HepG2 (cell line): Measurements from ENCODE around the gene YIF1A. TPM values are rescaled to one million over a fixed set of nuclear protein-coding genes. Genes with fewer than 3 reads are reported as not detected.
A peak's percentile ranks its signal among the peaks of the same experiment; 100 is the strongest.

Source experiments
- CCAR2 ChIP-seq: fragments of 200-400 bp; formaldehyde crosslinking; optimal IDR thresholded peaks from 2 replicates; pipeline ENCODE3; 2018; ENCODE audit warnings: low read depth, mild to moderate bottlenecking, low read length, moderate library complexity
- CEBPB ChIP-seq: IDR thresholded peaks from 2 replicates; pipeline ENCODE4 v1.6.1; 2011; ENCODE audit warnings: low read depth, low read length, improper control_type of control experiment, borderline replicate concordance
- CREB1 ChIP-seq, 2 experiments: fragments of 450-650 bp in 1 of 2; IDR thresholded peaks; 2 replicates each; pipeline ENCODE4 v1.6.1; 2016 to 2017; ENCODE audit warnings: control low read depth in 1 of 2, mild to moderate bottlenecking in 1 of 2, missing compliant biosample characterization in 1 of 2, missing genetic modification characterization in 1 of 2
- EED ChIP-seq: sonication (generic); formaldehyde crosslinking; IDR thresholded peaks from 2 replicates; pipeline ENCODE4 v1.5.0; 2020; ENCODE audit warnings: mild to moderate bottlenecking, missing genetic modification reagents
- EP300 ChIP-seq, 3 experiments: sonication (generic) in 1 of 3; formaldehyde crosslinking in 1 of 3; IDR thresholded peaks; 2 replicates each; pipeline versions ENCODE4 v1.5.1 to v1.6.1; 2011 to 2020; ENCODE audit warnings: low read depth in 2 of 3, low read length in 2 of 3, borderline replicate concordance in 1 of 3, improper control_type of control experiment in 1 of 3, mild to moderate bottlenecking in 1 of 3, missing genetic modification reagents in 1 of 3, moderate library complexity in 1 of 3
- ETV5 ChIP-seq: IDR thresholded peaks from 2 replicates; pipeline ENCODE4 v1.6.1; 2018; ENCODE audit warnings: missing biosample characterization, missing genetic modification reagents, inconsistent platforms, borderline replicate concordance
- FOSL2 ChIP-seq: sonication (generic); formaldehyde crosslinking; IDR thresholded peaks from 2 replicates; pipeline ENCODE4 v1.4.0; 2020; ENCODE audit warnings: missing genetic modification reagents
- FOXJ3 ChIP-seq: sonication (generic); formaldehyde crosslinking; IDR thresholded peaks from 2 replicates; pipeline ENCODE4 v1.4.0; 2020; ENCODE audit warnings: missing genetic modification reagents, mild to moderate bottlenecking, borderline replicate concordance
- FOXO1 ChIP-seq: sonication (generic); formaldehyde crosslinking; IDR thresholded peaks from 2 replicates; pipeline ENCODE4 v1.4.0; 2020; ENCODE audit warnings: missing genetic modification reagents
- HDAC6 ChIP-seq: fragments of 200-600 bp; sonication (generic); IDR thresholded peaks from 2 replicates; pipeline ENCODE4 v1.7.0; 2017; ENCODE audit warnings: mild to moderate bottlenecking, antibody characterized with exemption, low read length, low read depth
- KLF9 ChIP-seq: IDR thresholded peaks from 2 replicates; pipeline ENCODE4 v1.6.1; 2016; ENCODE audit warnings: low read depth
- NCOA2 ChIP-seq: sonication (generic); formaldehyde crosslinking; IDR thresholded peaks from 2 replicates; pipeline ENCODE4 v1.8.0; 2022; ENCODE audit warnings: inconsistent platforms
- SRSF9 ChIP-seq: fragments of 200-400 bp; formaldehyde crosslinking; IDR thresholded peaks from 2 replicates; pipeline ENCODE4 v1.6.1; 2018; ENCODE audit warnings: borderline replicate concordance, mild to moderate bottlenecking, low read depth, low read length; ENCODE audit not compliant: insufficient read depth, poor library complexity, severe bottlenecking
- THAP7 ChIP-seq: sonication (generic); formaldehyde crosslinking; IDR thresholded peaks from 2 replicates; pipeline ENCODE4 v1.8.1; 2023; ENCODE audit warnings: mild to moderate bottlenecking, missing genetic modification reagents
- ZBTB25 ChIP-seq: IDR thresholded peaks from 2 replicates; pipeline ENCODE4 v1.6.1; 2018; ENCODE audit warnings: missing genetic modification reagents
- ZNF207 ChIP-seq: fragments of 450-650 bp; IDR thresholded peaks from 2 replicates; pipeline ENCODE4 v1.6.1; 2016; ENCODE audit warnings: antibody characterized with exemption, borderline replicate concordance
- ZNF256 ChIP-seq: sonication (generic); formaldehyde crosslinking; conservative IDR thresholded peaks from 2 replicates; pipeline ENCODE4 v1.4.0; 2020; ENCODE audit warnings: missing genetic modification reagents
- ZNF383 ChIP-seq: sonication (generic); formaldehyde crosslinking; IDR thresholded peaks from 2 replicates; pipeline ENCODE4 v1.4.0; 2020; ENCODE audit warnings: missing genetic modification reagents, mild to moderate bottlenecking, borderline replicate concordance
- ZNF432 ChIP-seq: sonication (generic); formaldehyde crosslinking; IDR thresholded peaks from 2 replicates; pipeline ENCODE4 v1.5.0; 2020; ENCODE audit warnings: missing genetic modification reagents, mild to moderate bottlenecking, borderline replicate concordance
- ZNF460 ChIP-seq: sonication (generic); formaldehyde crosslinking; IDR thresholded peaks from 2 replicates; pipeline ENCODE4 v1.5.1; 2020; ENCODE audit warnings: missing genetic modification reagents, mild to moderate bottlenecking, borderline replicate concordance
- ZNF746 ChIP-seq: sonication (generic); formaldehyde crosslinking; IDR thresholded peaks from 2 replicates; pipeline ENCODE4 v1.8.0; 2022; ENCODE audit warnings: mild to moderate bottlenecking, missing genetic modification reagents
- ZSCAN20 ChIP-seq: sonication (generic); formaldehyde crosslinking; IDR thresholded peaks from 2 replicates; pipeline ENCODE4 v1.4.0; 2020; ENCODE audit warnings: missing genetic modification reagents, mild to moderate bottlenecking, borderline replicate concordance
- polyA plus RNA-seq, 8 experiments: library from polyadenylated mRNA; depleted of rRNA in 3 of 8; stranded (reverse) in 7 of 8; unstranded in 1 of 8; fragments of >200 nt; fragmentation: Illumina TruSeq in 4 of 8; extraction: Trizol in 4 of 8; gene quantifications; 2 replicates each; pipeline versions ENCODE4 v1.2.1 to v1.2.3, GENCODE V29; 2011 to 2016; ENCODE audit warnings: low read depth in 4 of 8, missing spikeins in 1 of 8, mixed read lengths in 1 of 8; ENCODE audit not compliant: insufficient read depth in 1 of 8
- total RNA-seq, 5 experiments: library from RNA; depleted of rRNA; stranded (reverse); fragments of >200 nt; fragmentation: Illumina TruSeq; extraction: Trizol; gene quantifications; 2 replicates each; pipeline ENCODE4 v1.2.3, GENCODE V29; 2016; ENCODE audit warnings: low read depth in 1 of 5
- TF ChIP-seq, protein P1 (sequence below): IDR thresholded peaks from 2 replicates; pipeline ENCODE4 v1.6.1; 2016; ENCODE audit warnings: missing genetic modification reagents, missing compliant biosample characterization
- TF ChIP-seq, protein P2 (sequence below): sonication (generic); formaldehyde crosslinking; IDR thresholded peaks from 2 replicates; pipeline ENCODE4 v1.9.0; 2022; ENCODE audit warnings: missing genetic modification reagents, mild to moderate bottlenecking, borderline replicate concordance
- TF ChIP-seq, protein P3 (sequence below): IDR thresholded peaks from 2 replicates; pipeline ENCODE4 v1.6.1; 2016; ENCODE audit warnings: low read depth, borderline replicate concordance

The YIF1A gene
- total and polyA plus RNA-seq, 2 of the 13 experiments (the other 11 are each of a cell fraction or from before 2014, with no cell fraction given) = 133 to 145 TPM

- TF ChIP-seq THAP7 (peak; percentile 56; the same call in 1 of the 2 replicates), KLF9 (no peak), CREB1 (IDR thresholded peaks at IDR 0.05) (no peak), CREB1 (CRISPR knock-in tag; IDR thresholded peaks at IDR 0.05) (no peak), SRSF9 (no peak), ZNF460 (CRISPR knock-in tag) (no peak), EED (CRISPR knock-in tag) (no peak), ZNF256 (no peak), ZBTB25 (CRISPR knock-in tag) (peak; percentile 83; the same call in 1 of the 2 replicates), CCAR2 (no peak), EP300 (IDR thresholded peaks at IDR 0.05; ENCODE audit: low read depth in 2 of 2, low read length in 2 of 2) (no peak), EP300 (CRISPR knock-in tag; IDR thresholded peaks at IDR 0.05; ENCODE audit: borderline replicate concordance) (no peak), FOSL2 (CRISPR knock-in tag) (peak; percentile 56), CEBPB (no peak), ETV5 (peak; percentile 67; the same call in 1 of the 2 replicates), ZNF383 (CRISPR knock-in tag) (no peak), ZNF746 (CRISPR knock-in tag) (no peak), FOXO1 (CRISPR knock-in tag) (no peak; the same call in 1 of the 2 replicates), ZNF207 (no peak), HDAC6 (no peak), ZSCAN20 (no peak), ZNF432 (CRISPR knock-in tag) (no peak), FOXJ3 (CRISPR knock-in tag) (no peak), NCOA2 (CRISPR knock-in tag) (peak; percentile 43; the same call in 1 of the 2 replicates)
- TF ChIP-seq, protein P1, sequence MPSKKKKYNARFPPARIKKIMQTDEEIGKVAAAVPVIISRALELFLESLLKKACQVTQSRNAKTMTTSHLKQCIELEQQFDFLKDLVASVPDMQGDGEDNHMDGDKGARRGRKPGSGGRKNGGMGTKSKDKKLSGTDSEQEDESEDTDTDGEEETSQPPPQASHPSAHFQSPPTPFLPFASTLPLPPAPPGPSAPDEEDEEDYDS (CRISPR knock-in tag) = peak; percentile 15; the same call in 1 of the 2 replicates
- TF ChIP-seq, protein P2, sequence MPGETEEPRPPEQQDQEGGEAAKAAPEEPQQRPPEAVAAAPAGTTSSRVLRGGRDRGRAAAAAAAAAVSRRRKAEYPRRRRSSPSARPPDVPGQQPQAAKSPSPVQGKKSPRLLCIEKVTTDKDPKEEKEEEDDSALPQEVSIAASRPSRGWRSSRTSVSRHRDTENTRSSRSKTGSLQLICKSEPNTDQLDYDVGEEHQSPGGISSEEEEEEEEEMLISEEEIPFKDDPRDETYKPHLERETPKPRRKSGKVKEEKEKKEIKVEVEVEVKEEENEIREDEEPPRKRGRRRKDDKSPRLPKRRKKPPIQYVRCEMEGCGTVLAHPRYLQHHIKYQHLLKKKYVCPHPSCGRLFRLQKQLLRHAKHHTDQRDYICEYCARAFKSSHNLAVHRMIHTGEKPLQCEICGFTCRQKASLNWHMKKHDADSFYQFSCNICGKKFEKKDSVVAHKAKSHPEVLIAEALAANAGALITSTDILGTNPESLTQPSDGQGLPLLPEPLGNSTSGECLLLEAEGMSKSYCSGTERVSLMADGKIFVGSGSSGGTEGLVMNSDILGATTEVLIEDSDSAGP (CRISPR knock-in tag) = peak; percentile 92
- TF ChIP-seq, protein P3, sequence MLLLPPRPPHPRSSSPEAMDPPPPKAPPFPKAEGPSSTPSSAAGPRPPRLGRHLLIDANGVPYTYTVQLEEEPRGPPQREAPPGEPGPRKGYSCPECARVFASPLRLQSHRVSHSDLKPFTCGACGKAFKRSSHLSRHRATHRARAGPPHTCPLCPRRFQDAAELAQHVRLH = peak; percentile 73; the same call in 1 of the 2 replicates
Observed at GRCh38 chr11:66328302-66329144, 39.6 kb upstream of the YIF1A start (continued).
